Erythroblast (primary cell): ENCODE measurements around the gene MAS1L.
"Not testable (repeated sequence)": the region's sequence is repeated elsewhere in the genome, so short reads cannot be mapped to it uniquely, and the experiment has no call there.

Source experiments
- GATA1 ChIP-seq: IDR thresholded peaks from 2 replicates; pipeline ENCODE4 v1.6.1; 2011; ENCODE audit warnings: low read depth, mild to moderate bottlenecking, control low read depth, low read length, moderate library complexity
- POLR2A ChIP-seq: IDR thresholded peaks from 2 replicates; pipeline ENCODE4 v1.6.1; 2011; ENCODE audit warnings: mild to moderate bottlenecking, low read length

GRCh38 chr6:29444031-29444430 is 43.7 kb downstream of the MAS1L start:
- not testable (repeated sequence) for TF ChIP-seq POLR2A, GATA1
